K562 (cell line): ENCODE data around the gene CLASP1.

ENCODE experiments used
- BACH1 ChIP-seq: fragments of 200-800 bp; sonication (Bioruptor generic); IDR thresholded peaks from 2 replicates; pipeline ENCODE4 v1.6.1; 2016; ENCODE audit warnings: missing genetic modification characterization, missing compliant biosample characterization
- ELK1 ChIP-seq: sonication (generic); formaldehyde crosslinking; IDR thresholded peaks from 2 replicates; pipeline ENCODE4 v1.8.1; 2022; ENCODE audit warnings: missing genetic modification reagents
- JUN ChIP-seq, 2 experiments: sonication (generic) in 1 of 2; formaldehyde crosslinking in 1 of 2; IDR thresholded peaks; 2 replicates each; pipeline versions ENCODE4 v1.6.1 to v1.8.0; 2012 to 2022; ENCODE audit warnings: borderline replicate concordance in 2 of 2, mild to moderate bottlenecking in 2 of 2, improper control_type of control experiment in 1 of 2, low read depth in 1 of 2, low read length in 1 of 2, missing genetic modification reagents in 1 of 2
- NR4A1 ChIP-seq, 2 experiments: fragments of 250-450 bp in 1 of 2; fragments of 450-650 bp in 1 of 2; sonication (Bioruptor Pico) in 1 of 2; IDR thresholded peaks; 2 replicates each; pipeline versions ENCODE4 v1.4.0 to v1.6.1; 2016 to 2020; ENCODE audit warnings: mild to moderate bottlenecking in 2 of 2, missing compliant biosample characterization in 1 of 2, missing genetic modification characterization in 1 of 2, moderate library complexity in 1 of 2
- POLR2A ChIP-seq: fragments of 450-650 bp; conservative IDR thresholded peaks from 2 replicates; pipeline ENCODE4 v1.6.1; 2016
- RFX5 ChIP-seq: IDR thresholded peaks from 2 replicates; pipeline ENCODE4 v1.6.1; 2011; ENCODE audit warnings: low read depth, mild to moderate bottlenecking, improper control_type of control experiment, low read length
- SMC3 ChIP-seq: conservative IDR thresholded peaks from 2 replicates; pipeline ENCODE4 v1.6.1; 2011; ENCODE audit warnings: low read depth, low read length, improper control_type of control experiment; ENCODE audit not compliant: insufficient read depth
- SREBF2 ChIP-seq: sonication (generic); formaldehyde crosslinking; IDR thresholded peaks from 2 replicates; pipeline ENCODE4 v1.4.0; 2020; ENCODE audit warnings: mild to moderate bottlenecking, missing genetic modification reagents
- ZBTB43 ChIP-seq: sonication (generic); formaldehyde crosslinking; IDR thresholded peaks from 2 replicates; pipeline ENCODE4 v1.8.0; 2023; ENCODE audit warnings: mild to moderate bottlenecking, missing genetic modification reagents

GRCh38 chr2:121640380-121641316, 8.6 kb downstream of the CLASP1 start:
- TF ChIP-seq POLR2A, result no peak
- TF ChIP-seq ZBTB43 (CRISPR knock-in tag), result no peak
- TF ChIP-seq JUN (IDR thresholded peaks at IDR 0.05; ENCODE audit: borderline replicate concordance, low read depth, low read length), result no peak
- no peak for TF ChIP-seq JUN (CRISPR knock-in tag; IDR thresholded peaks at IDR 0.05; ENCODE audit: borderline replicate concordance)
- no peak for TF ChIP-seq SREBF2 (CRISPR knock-in tag)
- no peak for TF ChIP-seq BACH1 (tag)
- TF ChIP-seq SMC3, result no peak
- TF ChIP-seq NR4A1 (CRISPR knock-in tag; IDR thresholded peaks at IDR 0.05), result no peak
- TF ChIP-seq NR4A1 (tag; IDR thresholded peaks at IDR 0.05), result no peak
- no peak for TF ChIP-seq RFX5
- no peak for TF ChIP-seq ELK1
